ENCODE results near the gene RPS19BP1. TPM values are rescaled to one million over a fixed set of nuclear protein-coding genes. Genes with fewer than 3 reads are reported as not detected.

The RPS19BP1 gene
- total RNA-seq, 1 donor from 2014 or later = 67.9 TPM

- Histone ChIP-seq H3K36me3 (peaks cover 13% of the 10 kb centered on the region), H3K4me3 (no peak overlapping the region), H3K27ac (no peak overlapping the region), H3K27me3 (ENCODE audit: low read depth) (no peaks in the 10 kb centered on the region), H3K4me1 (peaks cover 57% of the 10 kb centered on the region), H3K9me3 (no peaks in the 10 kb centered on the region)
- ATAC-seq (no peak), DNase-seq (peak; percentile 31)
- intact Hi-C loops (cut with DNase I) = no loop called here
- no peak for TF ChIP-seq CTCF (IDR thresholded peaks at IDR 0.05)
Observed at GRCh38 chr22:39500101-39500500, 32.4 kb downstream of the RPS19BP1 start.

GRCh38 chr22:39498802-39499201 is 33.7 kb downstream of the RPS19BP1 start:
- H3K27me3 ChIP-seq (ENCODE audit: low read depth) = no peaks in the 10 kb centered on the region
- H3K4me3 ChIP-seq = no peak overlapping the region
- peaks cover 64% of the 10 kb centered on the region for H3K4me1 ChIP-seq
- no peaks in the 10 kb centered on the region for H3K9me3 ChIP-seq
- DNase-seq (peak; percentile 3), ATAC-seq (no peak)
- H3K36me3 ChIP-seq = no peaks in the 10 kb centered on the region
- no peak overlapping the region for H3K27ac ChIP-seq
- TF ChIP-seq CTCF (IDR thresholded peaks at IDR 0.05) = no peak
- intact Hi-C loops (cut with DNase I) = no loop called here

- H3K27me3 ChIP-seq (ENCODE audit: low read depth) = no peaks in the 10 kb centered on the region
- no peak for TF ChIP-seq CTCF (IDR thresholded peaks at IDR 0.05)
- peaks cover 64% of the 10 kb centered on the region for H3K4me1 ChIP-seq
- H3K4me3 ChIP-seq = no peak overlapping the region
- peak; percentile 10 for DNase-seq
- no peaks in the 10 kb centered on the region for H3K9me3 ChIP-seq
- H3K27ac ChIP-seq = no peak overlapping the region
- intact Hi-C loops (cut with DNase I) = no loop called here
- H3K36me3 ChIP-seq = no peaks in the 10 kb centered on the region
- no peak for ATAC-seq
Observed at GRCh38 chr22:39498368-39498767, 34.2 kb downstream of the RPS19BP1 start.

GRCh38 chr22:39497429-39497828 is 35.1 kb downstream of the RPS19BP1 start:
- ATAC-seq = no peak
- no peaks in the 10 kb centered on the region for H3K27me3 ChIP-seq (ENCODE audit: low read depth)
- intact Hi-C loops (cut with DNase I) = no loop called here
- TF ChIP-seq CTCF (IDR thresholded peaks at IDR 0.05) = no peak
- H3K27ac ChIP-seq = no peak overlapping the region
- H3K9me3 ChIP-seq = no peaks in the 10 kb centered on the region
- H3K4me3 ChIP-seq = no peak overlapping the region
- peak; percentile 7 for DNase-seq
- peaks cover 60% of the 10 kb centered on the region for H3K4me1 ChIP-seq
- H3K36me3 ChIP-seq = no peaks in the 10 kb centered on the region

GRCh38 chr22:39496131-39496838 is 36.3 kb downstream of the RPS19BP1 start:
- Histone ChIP-seq H3K27ac (peak overlapping the region; percentile 44), H3K9me3 (no peaks in the 10 kb centered on the region), H3K4me1 (peaks cover 54% of the 10 kb centered on the region), H3K27me3 (ENCODE audit: low read depth) (no peaks in the 10 kb centered on the region), H3K4me3 (no peak overlapping the region), H3K36me3 (no peaks in the 10 kb centered on the region)
- peak; percentile 83 to 84 for ATAC-seq
- peak; percentile 90 for TF ChIP-seq CTCF (IDR thresholded peaks at IDR 0.05)
- intact Hi-C loops (cut with DNase I) = no loop called here
- DNase-seq = peak; percentile 83

Data from lower lobe of right lung (tissue), 2 donors.